Measurements from ENCODE around the gene GOLPH3.

DNA sequence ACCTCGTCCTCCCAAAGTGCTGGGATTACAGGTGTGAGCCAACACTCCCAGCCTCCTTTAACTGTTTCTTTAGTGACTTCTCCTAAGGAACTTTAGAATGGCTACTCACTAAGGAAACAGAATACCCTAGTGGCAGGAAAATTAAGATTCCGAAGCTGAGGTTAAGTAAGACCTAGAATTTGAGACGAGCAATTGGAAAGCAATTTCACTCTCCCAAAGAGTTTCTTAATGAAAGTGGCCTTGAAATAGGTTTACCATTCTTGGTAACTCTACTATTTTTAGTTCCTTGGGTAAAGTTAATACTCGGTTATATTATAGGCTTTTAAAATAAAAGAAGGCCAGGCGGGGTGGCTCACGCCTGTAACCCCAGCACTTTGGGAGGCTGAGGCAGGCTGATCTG, 22.9 kb upstream of the GOLPH3 start:
- TF ChIP-seq, protein P1, sequence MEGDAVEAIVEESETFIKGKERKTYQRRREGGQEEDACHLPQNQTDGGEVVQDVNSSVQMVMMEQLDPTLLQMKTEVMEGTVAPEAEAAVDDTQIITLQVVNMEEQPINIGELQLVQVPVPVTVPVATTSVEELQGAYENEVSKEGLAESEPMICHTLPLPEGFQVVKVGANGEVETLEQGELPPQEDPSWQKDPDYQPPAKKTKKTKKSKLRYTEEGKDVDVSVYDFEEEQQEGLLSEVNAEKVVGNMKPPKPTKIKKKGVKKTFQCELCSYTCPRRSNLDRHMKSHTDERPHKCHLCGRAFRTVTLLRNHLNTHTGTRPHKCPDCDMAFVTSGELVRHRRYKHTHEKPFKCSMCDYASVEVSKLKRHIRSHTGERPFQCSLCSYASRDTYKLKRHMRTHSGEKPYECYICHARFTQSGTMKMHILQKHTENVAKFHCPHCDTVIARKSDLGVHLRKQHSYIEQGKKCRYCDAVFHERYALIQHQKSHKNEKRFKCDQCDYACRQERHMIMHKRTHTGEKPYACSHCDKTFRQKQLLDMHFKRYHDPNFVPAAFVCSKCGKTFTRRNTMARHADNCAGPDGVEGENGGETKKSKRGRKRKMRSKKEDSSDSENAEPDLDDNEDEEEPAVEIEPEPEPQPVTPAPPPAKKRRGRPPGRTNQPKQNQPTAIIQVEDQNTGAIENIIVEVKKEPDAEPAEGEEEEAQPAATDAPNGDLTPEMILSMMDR (IDR thresholded peaks at IDR 0.05): no peak
- no peak for TF ChIP-seq EZH2phosphoT487 (IDR thresholded peaks at IDR 0.05)
